OCI-LY3 (cell line): Measurements from ENCODE around the gene DCTN1.

Experiments used
- CTCF ChIP-seq: fragments of 200-600, 300-600 bp; sonication (generic); IDR thresholded peaks from 2 replicates; pipeline ENCODE4 v1.5.1; 2014; ENCODE audit warnings: antibody characterized with exemption, low read length, low read depth
- EZH2phosphoT487 ChIP-seq: fragments of 200-600 bp; shearing (Covaris generic); IDR thresholded peaks from 2 replicates; pipeline ENCODE4 v1.6.1; 2018; ENCODE audit warnings: antibody characterized with exemption, mixed run types, low read depth

- TF ChIP-seq CTCF (no peak), EZH2phosphoT487 (no peak)
These were observed 46.1 kb downstream of the DCTN1 start for GRCh38 chr2:74333896-74334586.
